GM12874 (cell line): ENCODE data around the gene SMIM1.

Source experiments
- TF ChIP-seq, protein P1 (sequence below): IDR thresholded peaks from 2 replicates; pipeline ENCODE4 v1.5.1; 2011; ENCODE audit warnings: low read depth, mild to moderate bottlenecking, control low read depth, low read length, moderate library complexity; ENCODE audit not compliant: insufficient read depth

Gene SMIM1

DNA sequence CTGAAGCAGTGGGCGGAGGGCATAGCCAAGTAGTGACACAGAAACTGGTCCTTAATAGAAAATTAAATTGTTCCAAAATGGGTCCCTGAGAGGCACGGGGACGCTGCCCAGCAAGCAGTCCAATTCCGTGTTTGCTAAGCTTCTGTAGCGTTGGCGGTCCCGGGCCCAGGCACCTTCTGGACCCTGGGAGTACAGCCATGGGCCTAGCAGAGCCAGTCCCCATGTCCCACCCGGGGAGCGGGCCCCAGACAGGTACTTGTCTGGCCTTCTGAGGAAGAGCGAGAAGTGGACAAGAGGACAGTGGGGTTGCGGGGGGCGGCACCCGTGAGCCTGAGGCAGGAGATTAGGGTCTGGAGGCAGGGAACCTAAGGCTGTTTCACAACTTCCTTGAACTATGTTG is 31.8 kb upstream of the SMIM1 start:
- TF ChIP-seq, protein P1, sequence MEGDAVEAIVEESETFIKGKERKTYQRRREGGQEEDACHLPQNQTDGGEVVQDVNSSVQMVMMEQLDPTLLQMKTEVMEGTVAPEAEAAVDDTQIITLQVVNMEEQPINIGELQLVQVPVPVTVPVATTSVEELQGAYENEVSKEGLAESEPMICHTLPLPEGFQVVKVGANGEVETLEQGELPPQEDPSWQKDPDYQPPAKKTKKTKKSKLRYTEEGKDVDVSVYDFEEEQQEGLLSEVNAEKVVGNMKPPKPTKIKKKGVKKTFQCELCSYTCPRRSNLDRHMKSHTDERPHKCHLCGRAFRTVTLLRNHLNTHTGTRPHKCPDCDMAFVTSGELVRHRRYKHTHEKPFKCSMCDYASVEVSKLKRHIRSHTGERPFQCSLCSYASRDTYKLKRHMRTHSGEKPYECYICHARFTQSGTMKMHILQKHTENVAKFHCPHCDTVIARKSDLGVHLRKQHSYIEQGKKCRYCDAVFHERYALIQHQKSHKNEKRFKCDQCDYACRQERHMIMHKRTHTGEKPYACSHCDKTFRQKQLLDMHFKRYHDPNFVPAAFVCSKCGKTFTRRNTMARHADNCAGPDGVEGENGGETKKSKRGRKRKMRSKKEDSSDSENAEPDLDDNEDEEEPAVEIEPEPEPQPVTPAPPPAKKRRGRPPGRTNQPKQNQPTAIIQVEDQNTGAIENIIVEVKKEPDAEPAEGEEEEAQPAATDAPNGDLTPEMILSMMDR: no peak

DNA sequence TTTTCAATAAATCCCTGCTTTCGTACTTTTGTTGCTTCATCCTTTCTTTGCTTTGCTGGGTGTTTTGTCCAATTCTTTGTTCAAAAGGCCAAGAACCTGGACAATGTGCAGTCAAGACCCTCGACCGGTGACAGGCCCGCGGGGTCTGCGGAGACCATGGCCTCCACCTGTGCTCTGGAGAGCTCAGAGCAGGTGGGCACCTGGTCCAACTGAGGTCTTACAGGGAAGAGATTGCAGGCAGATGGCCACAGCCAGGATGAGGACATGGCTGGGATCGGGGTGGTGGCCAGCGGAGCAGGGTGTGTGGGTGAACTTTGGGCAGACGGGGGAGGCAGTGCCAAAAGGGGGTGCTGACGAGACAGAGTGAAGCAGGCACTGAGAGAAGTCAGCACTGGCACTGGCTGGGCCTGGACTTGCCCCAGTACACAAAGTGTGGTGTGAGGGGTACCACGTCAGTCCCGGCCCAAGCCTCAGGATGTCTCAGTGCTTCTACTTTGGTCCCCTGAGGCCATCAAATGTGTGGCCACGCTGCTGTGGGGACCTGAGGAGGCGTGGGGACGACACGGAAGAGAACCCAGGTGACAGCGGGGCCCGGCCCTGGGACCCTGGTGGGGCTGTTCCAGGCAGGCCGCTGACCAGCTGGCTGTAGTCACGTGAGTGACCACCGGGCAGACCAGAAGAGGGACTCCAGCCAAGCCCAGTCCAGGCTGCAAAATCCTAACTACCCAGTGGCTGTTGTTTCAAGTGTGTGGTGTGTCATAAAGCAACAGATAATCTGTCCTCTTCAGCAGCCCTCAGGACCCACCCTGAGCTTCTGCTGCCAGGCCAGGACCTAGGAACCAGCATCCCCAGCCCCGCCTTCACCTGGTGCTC is 30.7 kb upstream of the SMIM1 start:
- TF ChIP-seq, protein P1: no peak

DNA sequence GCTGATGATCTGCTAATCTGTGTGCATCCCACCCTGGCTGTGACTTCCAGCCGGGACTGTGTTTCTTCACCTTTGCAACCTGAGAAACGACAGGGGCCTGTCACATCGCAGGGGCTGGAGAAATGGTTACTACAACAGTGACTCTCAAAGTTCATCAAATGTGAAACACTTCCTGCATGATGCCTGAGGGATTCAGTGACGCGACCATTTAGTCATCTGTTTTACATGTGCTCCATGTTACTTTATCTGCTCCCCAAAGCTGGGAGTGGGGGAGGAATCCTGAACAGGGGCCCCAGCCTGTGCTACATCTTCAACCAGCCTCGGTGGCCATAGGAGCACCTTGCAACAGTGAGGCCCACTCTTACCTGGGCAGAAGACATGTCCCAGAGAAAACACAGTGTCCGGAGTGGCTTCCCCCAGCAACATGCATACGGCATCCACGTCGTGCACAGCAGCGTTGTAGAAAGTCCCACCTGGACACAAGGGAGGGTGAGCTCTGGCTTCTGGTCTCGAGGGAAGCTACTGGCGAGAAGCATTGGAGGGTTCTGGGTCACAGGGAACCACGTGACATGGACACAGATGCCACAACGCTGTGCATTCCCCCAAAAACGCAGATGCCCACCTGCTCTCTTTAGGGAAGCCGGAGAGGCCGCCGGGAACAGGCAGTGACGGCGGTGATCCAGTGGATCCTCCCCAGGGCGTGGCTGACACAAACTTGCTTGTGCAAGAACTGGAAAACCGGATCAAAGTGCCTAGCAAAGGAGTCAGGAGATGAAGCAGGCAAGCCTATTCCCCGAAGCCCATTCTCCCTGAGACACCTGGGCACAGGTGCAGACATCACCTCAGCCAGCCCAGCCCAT is 29.9 kb upstream of the SMIM1 start:
- TF ChIP-seq, protein P1: no peak

DNA sequence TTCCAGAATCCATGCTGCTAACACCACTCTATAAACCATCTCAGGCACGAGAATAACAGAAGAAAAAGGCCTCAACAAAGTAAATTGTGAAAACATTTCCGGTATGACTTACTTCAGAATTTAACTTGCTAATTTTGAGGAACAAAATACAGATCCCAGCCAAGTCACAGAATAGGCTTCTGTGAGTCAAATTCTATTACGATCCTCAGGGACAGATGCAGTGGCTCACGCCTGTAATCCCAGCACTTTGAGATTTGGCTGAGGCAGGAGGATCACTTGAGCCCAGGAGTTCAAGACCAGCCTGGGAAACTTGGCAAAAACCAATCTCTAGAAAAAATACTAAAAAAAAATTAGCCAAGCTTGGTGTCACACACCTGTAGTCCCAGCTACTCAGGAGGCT is 29.1 kb upstream of the SMIM1 start:
- TF ChIP-seq, protein P1: no peak

DNA sequence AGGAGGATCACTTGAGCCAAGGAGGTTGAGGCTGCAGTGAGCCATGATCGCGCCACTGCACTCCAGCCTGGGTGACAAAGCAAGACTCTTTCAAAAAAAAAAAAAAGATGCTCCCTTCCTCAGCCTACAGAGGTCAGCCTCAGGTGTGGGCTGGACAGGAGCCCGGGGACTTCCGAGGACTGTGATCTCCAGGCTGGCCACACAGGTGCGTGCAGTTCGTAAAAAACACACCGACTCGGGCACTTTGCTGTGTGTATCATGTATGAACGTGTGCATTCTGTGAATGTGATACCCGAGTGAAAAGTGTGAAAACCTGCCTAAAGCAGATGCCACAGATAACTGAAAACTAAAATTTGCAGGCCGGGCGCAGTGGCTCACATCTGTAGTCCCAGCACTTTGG is 28.7 kb upstream of the SMIM1 start:
- TF ChIP-seq, protein P1: no peak

DNA sequence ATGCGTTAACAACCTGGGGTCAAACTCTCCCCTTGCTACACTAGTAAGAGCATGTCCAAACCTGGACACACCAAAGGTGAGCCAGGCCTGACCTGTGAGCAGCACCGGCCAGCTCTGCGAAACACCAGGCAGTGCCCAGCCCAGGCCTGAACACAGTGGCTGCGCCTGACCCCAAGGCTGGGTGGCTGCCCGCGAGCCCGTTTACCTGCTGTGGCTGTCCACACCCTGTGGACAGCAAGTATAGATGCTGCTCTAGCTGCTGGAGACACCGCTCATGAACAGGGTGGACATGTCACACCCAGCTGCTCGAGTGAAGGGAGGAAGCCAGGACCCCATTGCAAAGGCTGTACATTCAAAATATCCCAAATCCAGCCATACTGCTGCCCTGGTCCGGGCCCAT is 27.9 kb upstream of the SMIM1 start:
- TF ChIP-seq, protein P1: no peak

DNA sequence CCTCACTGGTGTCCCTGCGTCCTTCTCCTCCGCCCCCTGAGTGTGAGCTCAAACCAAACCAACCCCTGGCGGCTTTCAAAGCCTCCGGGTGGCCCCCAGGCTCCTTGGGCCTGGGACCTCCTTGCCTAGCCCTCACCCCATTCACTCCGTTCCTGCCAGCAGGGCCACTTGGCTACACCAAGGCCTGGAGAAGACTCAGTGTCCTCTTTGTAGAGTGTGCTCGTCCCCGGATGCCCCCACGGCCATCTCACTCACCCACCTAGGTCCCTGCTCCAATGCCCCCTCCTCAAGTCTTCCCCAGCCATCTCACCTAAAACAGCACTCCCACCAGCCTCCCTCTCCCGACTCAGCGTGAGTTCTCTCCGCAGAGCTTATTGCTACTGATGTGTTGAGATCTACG is 27.5 kb upstream of the SMIM1 start:
- TF ChIP-seq, protein P1: no peak
